Transverse colon (tissue), 4 donors: ENCODE measurements around the gene ADK.

Experiments
- EP300 ChIP-seq: sonication (generic); formaldehyde crosslinking; IDR thresholded peaks from one replicate; pipeline ENCODE4 v1.6.1; 2017; ENCODE audit warnings: antibody characterized with exemption, low read depth
- POLR2A ChIP-seq: fragments of 450-650 bp; IDR thresholded peaks from one replicate; pipeline ENCODE4 v1.6.1; 2016; ENCODE audit warnings: antibody characterized with exemption, mild to moderate bottlenecking, moderate library complexity
- POLR2AphosphoS5 ChIP-seq, 3 donors: sonication (generic); formaldehyde crosslinking; IDR thresholded peaks; one replicate each; pipeline ENCODE4 v1.6.1; 2016; ENCODE audit warnings: antibody characterized with exemption in 3 of 3
- TF ChIP-seq, protein P1 (sequence below), 5 experiments: fragments of 200-600 bp in 3 of 5; fragments of 450-650 bp in 2 of 5; sonication (generic) in 3 of 5; IDR thresholded peaks; 1 replicate in 2 of 5; 2 replicates in 3 of 5; pipeline ENCODE4 v1.5.1; 2016 to 2017; ENCODE audit warnings: antibody characterized with exemption in 5 of 5, inconsistent platforms in 3 of 5, mild to moderate bottlenecking in 2 of 5, moderate library complexity in 1 of 5

DNA sequence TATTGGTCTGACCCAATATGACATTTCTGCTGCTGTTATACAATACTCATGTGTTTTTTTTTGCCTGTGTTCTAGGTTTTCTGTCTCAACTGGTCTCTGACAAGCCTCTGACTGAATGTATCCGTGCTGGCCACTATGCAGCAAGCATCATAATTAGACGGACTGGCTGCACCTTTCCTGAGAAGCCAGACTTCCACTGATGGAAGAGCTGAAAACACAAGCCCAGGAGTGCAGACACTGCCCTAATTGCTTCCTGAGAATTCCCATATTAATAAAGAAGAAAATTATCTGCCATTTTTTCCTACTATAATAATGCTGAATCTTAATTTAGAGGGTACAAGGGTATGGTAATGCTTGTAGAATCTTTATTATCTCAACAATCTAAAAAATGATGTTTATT is 557.2 kb downstream of the ADK start:
- TF ChIP-seq, protein P1, sequence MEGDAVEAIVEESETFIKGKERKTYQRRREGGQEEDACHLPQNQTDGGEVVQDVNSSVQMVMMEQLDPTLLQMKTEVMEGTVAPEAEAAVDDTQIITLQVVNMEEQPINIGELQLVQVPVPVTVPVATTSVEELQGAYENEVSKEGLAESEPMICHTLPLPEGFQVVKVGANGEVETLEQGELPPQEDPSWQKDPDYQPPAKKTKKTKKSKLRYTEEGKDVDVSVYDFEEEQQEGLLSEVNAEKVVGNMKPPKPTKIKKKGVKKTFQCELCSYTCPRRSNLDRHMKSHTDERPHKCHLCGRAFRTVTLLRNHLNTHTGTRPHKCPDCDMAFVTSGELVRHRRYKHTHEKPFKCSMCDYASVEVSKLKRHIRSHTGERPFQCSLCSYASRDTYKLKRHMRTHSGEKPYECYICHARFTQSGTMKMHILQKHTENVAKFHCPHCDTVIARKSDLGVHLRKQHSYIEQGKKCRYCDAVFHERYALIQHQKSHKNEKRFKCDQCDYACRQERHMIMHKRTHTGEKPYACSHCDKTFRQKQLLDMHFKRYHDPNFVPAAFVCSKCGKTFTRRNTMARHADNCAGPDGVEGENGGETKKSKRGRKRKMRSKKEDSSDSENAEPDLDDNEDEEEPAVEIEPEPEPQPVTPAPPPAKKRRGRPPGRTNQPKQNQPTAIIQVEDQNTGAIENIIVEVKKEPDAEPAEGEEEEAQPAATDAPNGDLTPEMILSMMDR (IDR thresholded peaks at IDR 0.05): no peak
- TF ChIP-seq EP300 (no peak), POLR2AphosphoS5 (IDR thresholded peaks at IDR 0.05) (no peak), POLR2A (no peak)
